Mucosa of descending colon (tissue), 3 donors: ENCODE measurements around the gene ALDH9A1. TPM values are rescaled to one million over a fixed set of nuclear protein-coding genes. Genes with fewer than 3 reads are reported as not detected.
"Not testable (repeated sequence)": the region's sequence is repeated elsewhere in the genome, so short reads cannot be mapped to it uniquely, and the experiment has no call there.

Experiments used
- ATAC-seq: fragments of 200-7000 bp; cut with Tn5 transposase; one replicate; pipeline ENCODE4 v1.9.1; 2020; ENCODE audit warnings: mild to moderate bottlenecking, moderate library complexity
- DNase-seq, 3 donors: peaks; one replicate each; pipeline ENCODE4 v3.0.0-alpha.2; 2020
- H3K36me3 ChIP-seq: fragments of 200-600 bp; one replicate; pipeline ENCODE4 v1.8.0; 2021; ENCODE audit warnings: low read depth, mild to moderate bottlenecking
- H3K4me1 ChIP-seq: fragments of 200-600 bp; one replicate; pipeline ENCODE4 v1.8.0; 2021; ENCODE audit warnings: low read depth, mild to moderate bottlenecking
- H3K4me3 ChIP-seq: fragments of 200-600 bp; one replicate; pipeline ENCODE4 v1.8.0; 2021; ENCODE audit warnings: mild to moderate bottlenecking
- H3K9me3 ChIP-seq: fragments of 200-600 bp; one replicate; pipeline ENCODE4 v1.8.0; 2021; ENCODE audit warnings: mild to moderate bottlenecking
- CTCF ChIP-seq: fragments of 200-600 bp; IDR thresholded peaks from one replicate; pipeline ENCODE4 v1.8.0; 2022; ENCODE audit warnings: antibody characterized with exemption, mild to moderate bottlenecking
- intact Hi-C, 2 donors: fragments of 100-400 bp; cut with DNase I in 1 of 2; cut with micrococcal nuclease in 1 of 2; formaldehyde crosslinking; loops; one replicate each; pipeline versions ENCODE4 v1.11.0 to v1.11.1; 2022; cut with DNase I, micrococcal nuclease
- total RNA-seq, 3 donors: library from RNA; stranded (reverse); fragmentation: NEBNext Ultra II Directional in 2 of 3; extraction: Animal tissue kit (Norgen Biotek cat#: 25700) in 2 of 3; gene quantifications; one replicate each; pipeline versions ENCODE4 v1.2.1 to v1.2.4, GENCODE V29; 2021 to 2023
- donor health status: DM: no; HTN: no; CAD: no; lungs with moderate emphysema.
- donor health status: DM: no; HTN: no; CAD: no.
- donor health status: DM: no; HTN: yes; CAD: no.

ALDH9A1 gene
- total RNA-seq, 3 donors from 2014 or later, result 32.6 to 53.1 (median 49.8) TPM

GRCh38 chr1:165662186-165662585 is 36.2 kb downstream of the ALDH9A1 start:
- DNase-seq, result no peak
- peaks cover 4% of the 10 kb centered on the region for H3K36me3 ChIP-seq
- H3K4me3 ChIP-seq, result no peak overlapping the region
- no peaks in the 10 kb centered on the region for H3K4me1 ChIP-seq
- ATAC-seq, result no peak
- TF ChIP-seq CTCF, result no peak
- intact Hi-C loops, result no loop called here
- H3K9me3 ChIP-seq, result no peaks in the 10 kb centered on the region

DNA sequence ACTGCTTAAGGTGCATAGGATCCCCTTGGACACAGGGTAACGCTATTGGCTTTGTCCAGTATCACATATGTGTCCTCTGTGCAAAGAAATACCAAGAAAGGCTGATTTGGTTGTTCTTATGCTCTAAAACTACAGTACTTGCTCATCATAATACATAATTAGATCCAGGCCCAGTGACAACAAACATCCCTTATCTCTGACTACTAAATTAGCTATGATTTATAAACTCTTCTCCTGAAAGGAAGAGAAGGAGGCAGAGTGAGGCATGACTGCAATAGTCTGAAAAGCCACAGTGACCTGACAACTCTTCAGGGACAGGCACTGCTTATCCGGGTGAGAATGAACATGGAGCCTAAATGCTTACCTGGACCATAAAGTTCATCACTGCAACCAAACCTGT is 36.7 kb downstream of the ALDH9A1 start:
- H3K36me3 ChIP-seq, result peaks cover 4% of the 10 kb centered on the region
- TF ChIP-seq CTCF, result no peak
- intact Hi-C loops, result no loop called here
- ATAC-seq (no peak), DNase-seq (no peak)
- no peaks in the 10 kb centered on the region for H3K4me1 ChIP-seq
- no peaks in the 10 kb centered on the region for H3K9me3 ChIP-seq
- no peak overlapping the region for H3K4me3 ChIP-seq

GRCh38 chr1:165659581-165659895 is 38.8 kb downstream of the ALDH9A1 start:
- DNase-seq (no peak), ATAC-seq (no peak)
- no peak for TF ChIP-seq CTCF
- intact Hi-C loops, result no loop called here
- no peaks in the 10 kb centered on the region for H3K9me3 ChIP-seq
- H3K36me3 ChIP-seq, result peaks cover 4% of the 10 kb centered on the region
- H3K4me3 ChIP-seq, result no peak overlapping the region
- H3K4me1 ChIP-seq, result no peaks in the 10 kb centered on the region

GRCh38 chr1:165658766-165659580 is 39.4 kb downstream of the ALDH9A1 start:
- DNase-seq, H3K4me1 ChIP-seq, intact Hi-C loops, ATAC-seq, H3K4me3 ChIP-seq, H3K36me3 ChIP-seq, H3K9me3 ChIP-seq: not testable (repeated sequence)

- no peaks in the 10 kb centered on the region for H3K36me3 ChIP-seq
- no peak for TF ChIP-seq CTCF
- intact Hi-C loops, result no loop called here
- ATAC-seq (no peak), DNase-seq (no peak)
- H3K4me3 ChIP-seq, result no peak overlapping the region
- no peaks in the 10 kb centered on the region for H3K9me3 ChIP-seq
- peaks cover 17% of the 10 kb centered on the region for H3K4me1 ChIP-seq
These were observed 47.3 kb downstream of the ALDH9A1 start for GRCh38 chr1:165650981-165651625.

GRCh38 chr1:165648919-165649572 is 49.3 kb downstream of the ALDH9A1 start:
- TF ChIP-seq CTCF, result no peak
- Histone ChIP-seq H3K36me3 (no peaks in the 10 kb centered on the region), H3K9me3 (no peaks in the 10 kb centered on the region), H3K4me3 (no peak overlapping the region), H3K4me1 (peaks cover 26% of the 10 kb centered on the region)
- DNase-seq, result no peak
- ATAC-seq, result no peak
- intact Hi-C loops, result no loop called here
